ENCODE data around the gene ASAP2. TPM values are rescaled to one million over a fixed set of nuclear protein-coding genes. Genes with fewer than 3 reads are reported as not detected.
A peak's percentile ranks its signal among the peaks of the same experiment; 100 is the strongest.

The ASAP2 gene
- total RNA-seq, 1 experiment from 2014 or later: 14.3 TPM

GRCh38 chr2:9417725-9418124 lies 211.1 kb downstream of the ASAP2 start:
- H3K4me1 Mint-ChIP-seq: peaks cover 9% of the 10 kb centered on the region
- no peaks in the 10 kb centered on the region; the same call in 1 of the 2 replicates for H3K36me3 Mint-ChIP-seq
- ChIA-PET POLR2A (interaction anchor here (0.6 kb wide), 1 partner anchor 16 kb away, joined by 3 read pairs; no protein-coding TSS in a partner anchor), CTCF (interaction anchor here (1.3 kb wide), 1 partner anchor 278 kb away, joined by 3 read pairs; no protein-coding TSS in a partner anchor)
- H3K4me3 Mint-ChIP-seq: no peak overlapping the region
- no peak overlapping the region for H3K27ac Mint-ChIP-seq
- peaks cover 11% of the 10 kb centered on the region; the same call in 1 of the 2 replicates for H3K27me3 Mint-ChIP-seq (ENCODE audit: low read depth)
- TF ChIP-seq ZNF219 (CRISPR knock-in tag; IDR thresholded peaks at IDR 0.05; ENCODE audit: borderline replicate concordance) (no peak), MXD4 (CRISPR knock-in tag; IDR thresholded peaks at IDR 0.05; ENCODE audit: borderline replicate concordance) (no peak), MLX (CRISPR knock-in tag; IDR thresholded peaks at IDR 0.05) (no peak), FOXP4 (CRISPR knock-in tag; IDR thresholded peaks at IDR 0.05) (no peak), ZNF281 (CRISPR knock-in tag; IDR thresholded peaks at IDR 0.05) (no peak)
- DNase-seq (ENCODE audit: low spot score) (no peak), ATAC-seq (no peak)
- H3K9me3 Mint-ChIP-seq: no peaks in the 10 kb centered on the region

- CTCF ChIA-PET: no interaction called here
Observed at GRCh38 chr2:9418746-9419145, 212.1 kb downstream of the ASAP2 start.

GRCh38 chr2:9419541-9419940 lies 212.9 kb downstream of the ASAP2 start:
- DNase-seq (ENCODE audit: low spot score): no peak
- CTCF ChIA-PET: no interaction called here
- ATAC-seq: no peak
- Mint-ChIP-seq H3K9me3 (no peaks in the 10 kb centered on the region), H3K27ac (no peak overlapping the region), H3K27me3 (ENCODE audit: low read depth) (peaks cover 11% of the 10 kb centered on the region; the same call in 1 of the 2 replicates), H3K4me1 (peaks cover 9% of the 10 kb centered on the region), H3K4me3 (no peak overlapping the region), H3K36me3 (no peaks in the 10 kb centered on the region; the same call in 1 of the 2 replicates)
- TF ChIP-seq EMX1 (CRISPR knock-in tag; IDR thresholded peaks at IDR 0.05): no peak
- no peak for TF ChIP-seq NR3C1 (CRISPR knock-in tag; conservative IDR thresholded peaks at IDR 0.05; ENCODE audit: low read depth)
- TF ChIP-seq CBFB (CRISPR knock-in tag; IDR thresholded peaks at IDR 0.05; ENCODE audit: low read depth): no peak
- TF ChIP-seq ZNF423 (CRISPR knock-in tag; IDR thresholded peaks at IDR 0.05): no peak
- TF ChIP-seq ZSCAN18 (CRISPR knock-in tag; IDR thresholded peaks at IDR 0.05): no peak
- no peak for TF ChIP-seq SP1 (CRISPR knock-in tag; conservative IDR thresholded peaks at IDR 0.05)
- TF ChIP-seq ZNF219 (CRISPR knock-in tag; IDR thresholded peaks at IDR 0.05; ENCODE audit: borderline replicate concordance): no peak
- TF ChIP-seq ZNF396 (CRISPR knock-in tag; IDR thresholded peaks at IDR 0.05; ENCODE audit: borderline replicate concordance): no peak
- TF ChIP-seq ZNF512 (CRISPR knock-in tag; IDR thresholded peaks at IDR 0.05; ENCODE audit: borderline replicate concordance): no peak
- POLR2A ChIA-PET: no interaction called here

More at GRCh38 chr2:9418746-9419145, 212.1 kb downstream of the ASAP2 start:
- ATAC-seq (no peak), DNase-seq (ENCODE audit: low spot score) (no peak)
- Mint-ChIP-seq H3K4me1 (peaks cover 9% of the 10 kb centered on the region), H3K36me3 (no peaks in the 10 kb centered on the region; the same call in 1 of the 2 replicates), H3K27me3 (ENCODE audit: low read depth) (peaks cover 11% of the 10 kb centered on the region; the same call in 1 of the 2 replicates), H3K9me3 (no peaks in the 10 kb centered on the region), H3K27ac (no peak overlapping the region), H3K4me3 (no peak overlapping the region)
- TF ChIP-seq ZNF281 (CRISPR knock-in tag; IDR thresholded peaks at IDR 0.05) (no peak), ZNF121 (CRISPR knock-in tag; IDR thresholded peaks at IDR 0.05) (0 out of 2 replicates have a peak, but pooled peaks have one; percentile 5), IRF1 (CRISPR knock-in tag; IDR thresholded peaks at IDR 0.05) (no peak)
- POLR2A ChIA-PET: no interaction called here

Data from WTC11 (cell line).